ENCODE data around the gene PIGS. TPM values are rescaled to one million over a fixed set of nuclear protein-coding genes. Genes with fewer than 3 reads are reported as not detected.
"Not testable (repeated sequence)": the region's sequence is repeated elsewhere in the genome, so short reads cannot be mapped to it uniquely, and the experiment has no call there.

PIGS gene
- total RNA-seq, 8 experiments from 2014 or later = 39.0 to 56.7 (median 49.2) TPM

- Histone ChIP-seq H3K4me1 (replicated peaks in 1 of 2) (peaks cover 6 to 7% of the 10 kb centered on the region in 2 donors), H3K4me3 (no peak overlapping the region), H3K27ac (no peak overlapping the region)
- in situ Hi-C loops (cut with MboI; ENCODE audit: low pct_unique_long_range_greater_than_20kb in 2 of 9, low sequenced_read_pairs in 9 of 9, unreplicated experiment in 9 of 9) = no loop called here
- ATAC-seq (replicated peaks in 6 of 8) = no peak
- 60 to 78% methylated on average over 1 to 2 of the region's 7 CpGs; no CpG with 5 or more reads in 8 of the 10 experiments for WGBS, 10 experiments
Observed at GRCh38 chr17:28532050-28532960, 39.0 kb downstream of the PIGS start.

GRCh38 chr17:28530926-28531325 is 40.4 kb downstream of the PIGS start:
- WGBS, 10 experiments = 40 to 100% (median 91%) methylated on average over 1 to 5 of the region's 7 CpGs; no CpG with 5 or more reads in 4 of the 10 experiments
- H3K27ac ChIP-seq = no peak overlapping the region
- in situ Hi-C loops (cut with MboI; ENCODE audit: low pct_unique_long_range_greater_than_20kb in 2 of 9, low sequenced_read_pairs in 9 of 9, unreplicated experiment in 9 of 9) = no loop called here
- no peak overlapping the region for H3K4me3 ChIP-seq
- no peak for ATAC-seq (replicated peaks in 6 of 8)
- peaks cover 12 to 13% of the 10 kb centered on the region in 2 donors for H3K4me1 ChIP-seq (replicated peaks in 1 of 2)

GRCh38 chr17:28530250-28530649 is 41.1 kb downstream of the PIGS start:
- Histone ChIP-seq H3K4me1 (replicated peaks in 1 of 2) (peaks cover 12 to 16% of the 10 kb centered on the region in 2 donors), H3K4me3 (no peak overlapping the region), H3K27ac (no peak overlapping the region)
- no peak for ATAC-seq (replicated peaks in 6 of 8)
- 29 to 100% (median 86%) methylated on average over 1 to 4 of the region's 4 CpGs; no CpG with 5 or more reads in 2 of the 10 experiments for WGBS, 10 experiments
- in situ Hi-C loops (cut with MboI; ENCODE audit: low pct_unique_long_range_greater_than_20kb in 2 of 9, low sequenced_read_pairs in 9 of 9, unreplicated experiment in 9 of 9) = no loop called here

- WGBS, 10 experiments = 70 to 100% methylated on average over 1 to 2 of the region's 3 CpGs; no CpG with 5 or more reads in 8 of the 10 experiments
- no peak for ATAC-seq (replicated peaks in 6 of 8)
Observed at GRCh38 chr17:28529013-28529400, 42.3 kb downstream of the PIGS start.

GRCh38 chr17:28528327-28529012 is 42.9 kb downstream of the PIGS start:
- no peak overlapping the region for H3K27ac ChIP-seq
- no peak overlapping the region for H3K4me3 ChIP-seq
- ATAC-seq (replicated peaks in 6 of 8) = peak in 7 of 8 experiments; percentile 6 to 40 (median 26)
- WGBS, 10 experiments = 47 to 64% (median 59%) methylated on average over 2 to 4 of the region's 9 CpGs; no CpG with 5 or more reads in 6 of the 10 experiments
- in situ Hi-C loops (cut with MboI; ENCODE audit: low pct_unique_long_range_greater_than_20kb in 2 of 9, low sequenced_read_pairs in 9 of 9, unreplicated experiment in 9 of 9) = no loop called here
- H3K4me1 ChIP-seq (replicated peaks in 1 of 2) = peaks cover 16 to 26% of the 10 kb centered on the region in 2 donors

More at GRCh38 chr17:28529013-28529400, 42.3 kb downstream of the PIGS start:
- Histone ChIP-seq H3K4me1 (replicated peaks in 1 of 2) (peaks cover 16 to 26% of the 10 kb centered on the region in 2 donors), H3K4me3 (no peak overlapping the region), H3K27ac (no peak overlapping the region)
- in situ Hi-C loops (cut with MboI; ENCODE audit: low pct_unique_long_range_greater_than_20kb in 2 of 9, low sequenced_read_pairs in 9 of 9, unreplicated experiment in 9 of 9) = no loop called here

GRCh38 chr17:28527859-28528258 is 43.5 kb downstream of the PIGS start:
- Histone ChIP-seq H3K4me1 (replicated peaks in 1 of 2) (peaks cover 16 to 26% of the 10 kb centered on the region in 2 donors), H3K27ac (no peak overlapping the region), H3K4me3 (no peak overlapping the region)
- WGBS, 10 experiments = 80 to 100% (median 100%) methylated on average over 1 of the region's 2 CpGs; no CpG with 5 or more reads in 7 of the 10 experiments
- in situ Hi-C loops (cut with MboI; ENCODE audit: low pct_unique_long_range_greater_than_20kb in 2 of 9, low sequenced_read_pairs in 9 of 9, unreplicated experiment in 9 of 9) = no loop called here
- no peak for ATAC-seq (replicated peaks in 6 of 8)

GRCh38 chr17:28527181-28527681 is 44.1 kb downstream of the PIGS start:
- Histone ChIP-seq H3K4me1 (replicated peaks in 1 of 2) (peaks cover 16 to 26% of the 10 kb centered on the region in 2 donors), H3K27ac (no peak overlapping the region), H3K4me3 (no peak overlapping the region)
- in situ Hi-C loops (cut with MboI; ENCODE audit: low pct_unique_long_range_greater_than_20kb in 2 of 9, low sequenced_read_pairs in 9 of 9, unreplicated experiment in 9 of 9) = no loop called here
- ATAC-seq (replicated peaks in 6 of 8) = no peak
- WGBS, 10 experiments = 40 to 100% (median 100%) methylated on average over 1 of the region's 2 CpGs; no CpG with 5 or more reads in 6 of the 10 experiments

GRCh38 chr17:28526381-28526780 is 44.9 kb downstream of the PIGS start:
- Histone ChIP-seq H3K27ac (no peak overlapping the region), H3K4me3 (no peak overlapping the region), H3K4me1 (replicated peaks in 1 of 2) (peaks cover 16 to 26% of the 10 kb centered on the region in 2 donors)
- in situ Hi-C loops (cut with MboI; ENCODE audit: low pct_unique_long_range_greater_than_20kb in 2 of 9, low sequenced_read_pairs in 9 of 9, unreplicated experiment in 9 of 9) = no loop called here
- WGBS, 10 experiments = 48 to 80% (median 70%) methylated on average over 1 to 4 of the region's 8 CpGs; no CpG with 5 or more reads in 4 of the 10 experiments
- peak in 6 of 8 experiments; percentile 36 to 78 (median 58) for ATAC-seq (replicated peaks in 6 of 8)

GRCh38 chr17:28524476-28525424 is 46.6 kb downstream of the PIGS start:
- 77 to 100% (median 100%) methylated on average over 1 to 6 of the region's 25 CpGs; no CpG with 5 or more reads in 5 of the 10 experiments for WGBS, 10 experiments
- in situ Hi-C loops (cut with MboI; ENCODE audit: low pct_unique_long_range_greater_than_20kb in 2 of 9, low sequenced_read_pairs in 9 of 9, unreplicated experiment in 9 of 9) = no loop called here
- peak; percentile 71 to 98 (median 79) for ATAC-seq (replicated peaks in 6 of 8)
- H3K4me3 ChIP-seq = no peak overlapping the region
- H3K4me1 ChIP-seq (replicated peaks in 1 of 2) = peaks cover 16 to 26% of the 10 kb centered on the region in 2 donors
- no peak overlapping the region for H3K27ac ChIP-seq

GRCh38 chr17:28523876-28524275 is 47.4 kb downstream of the PIGS start:
- peaks cover 16 to 26% of the 10 kb centered on the region in 2 donors for H3K4me1 ChIP-seq (replicated peaks in 1 of 2)
- no peak overlapping the region for H3K27ac ChIP-seq
- WGBS, 10 experiments = 0 to 80% (median 72%) methylated on average over 1 to 4 of the region's 15 CpGs; no CpG with 5 or more reads in 5 of the 10 experiments
- in situ Hi-C loops (cut with MboI; ENCODE audit: low pct_unique_long_range_greater_than_20kb in 2 of 9, low sequenced_read_pairs in 9 of 9, unreplicated experiment in 9 of 9) = no loop called here
- no peak for ATAC-seq (replicated peaks in 6 of 8)
- H3K4me3 ChIP-seq = no peak overlapping the region

GRCh38 chr17:28523186-28523585 is 48.1 kb downstream of the PIGS start:
- H3K4me1 ChIP-seq (replicated peaks in 1 of 2) = peaks cover 10 to 19% of the 10 kb centered on the region in 2 donors
- 82% methylated on average over 3 of the region's 6 CpGs; no CpG with 5 or more reads in 9 of the 10 experiments for WGBS, 10 experiments

GRCh38 chr17:28522281-28522680 is 49.0 kb downstream of the PIGS start:
- peaks cover 9 to 19% of the 10 kb centered on the region in 2 donors for H3K4me1 ChIP-seq (replicated peaks in 1 of 2)
- H3K27ac ChIP-seq; in situ Hi-C loops (cut with MboI; ENCODE audit: low pct_unique_long_range_greater_than_20kb in 2 of 9, low sequenced_read_pairs in 9 of 9, unreplicated experiment in 9 of 9); ATAC-seq (replicated peaks in 6 of 8); H3K4me3 ChIP-seq: not testable (repeated sequence)
- 73 to 100% (median 89%) methylated on average over 2 to 4 of the region's 4 CpGs; no CpG with 5 or more reads in 3 of the 10 experiments for WGBS, 10 experiments

More at GRCh38 chr17:28523186-28523585, 48.1 kb downstream of the PIGS start:
- in situ Hi-C loops (cut with MboI; ENCODE audit: low pct_unique_long_range_greater_than_20kb in 2 of 9, low sequenced_read_pairs in 9 of 9, unreplicated experiment in 9 of 9) = no loop called here
- no peak for ATAC-seq (replicated peaks in 6 of 8)
- H3K27ac ChIP-seq = no peak overlapping the region
- H3K4me3 ChIP-seq = no peak overlapping the region

All from motor neuron (in vitro differentiated cells).